Tongue (tissue), 2 donors: Measurements from ENCODE around the gene PRR23E. TPM values are rescaled to one million over a fixed set of nuclear protein-coding genes. Genes with fewer than 3 reads are reported as not detected.

Experiments
- DNase-seq: peaks from one replicate; pipeline ENCODE4 v3.0.0-alpha.2; 2015
- total RNA-seq: library from RNA; depleted of rRNA; stranded (reverse); fragments of >200 nt; gene quantifications from one replicate; pipeline ENCODE4 v1.2.3, GENCODE V29; 2014

Gene PRR23E
- not detected for total RNA-seq

- no peak for DNase-seq
These were observed at the start of gene PRR23E for GRCh38 chr3:127192576-127193232. Gene PRR23E, plus strand, starts transcription at chr3:127193131. Its CDS starts 3,555 bp downstream, at chr3:127196686.

GRCh38 chr3:127143172-127143571 is 49.8 kb upstream of the PRR23E start:
- no peak for DNase-seq

GRCh38 chr3:127144631-127145030 is 48.3 kb upstream of the PRR23E start:
- DNase-seq: no peak

- DNase-seq: no peak
These were observed 47.7 kb upstream of the PRR23E start for GRCh38 chr3:127145266-127145665.

- no peak for DNase-seq
These were observed 45.5 kb upstream of the PRR23E start for GRCh38 chr3:127147291-127147885.

GRCh38 chr3:127149621-127150310 is 43.2 kb upstream of the PRR23E start:
- DNase-seq: no peak

GRCh38 chr3:127150513-127151250 is 42.2 kb upstream of the PRR23E start:
- no peak for DNase-seq

GRCh38 chr3:127151251-127151564 is 41.7 kb upstream of the PRR23E start:
- peak; percentile 38 for DNase-seq

- DNase-seq: no peak
These were observed 40.8 kb upstream of the PRR23E start for GRCh38 chr3:127151992-127152650.

GRCh38 chr3:127152684-127153505 is 40.0 kb upstream of the PRR23E start:
- DNase-seq: peak; percentile 50

- no peak for DNase-seq
These were observed 39.5 kb upstream of the PRR23E start for GRCh38 chr3:127153506-127153815.

- DNase-seq: no peak
These were observed 36.4 kb upstream of the PRR23E start for GRCh38 chr3:127156338-127157050.

- no peak for DNase-seq
These were observed 35.6 kb upstream of the PRR23E start for GRCh38 chr3:127157171-127157828.

GRCh38 chr3:127158614-127159229 is 34.2 kb upstream of the PRR23E start:
- DNase-seq: peak; percentile 80

GRCh38 chr3:127159543-127159942 is 33.4 kb upstream of the PRR23E start:
- no peak for DNase-seq

- no peak for DNase-seq
These were observed 31.7 kb upstream of the PRR23E start for GRCh38 chr3:127161236-127161635.

GRCh38 chr3:127161973-127162579 is 30.9 kb upstream of the PRR23E start:
- DNase-seq: no peak

- DNase-seq: peak; percentile 65
These were observed 29.8 kb upstream of the PRR23E start for GRCh38 chr3:127162947-127163645.

GRCh38 chr3:127164615-127165014 is 28.3 kb upstream of the PRR23E start:
- DNase-seq: no peak
